Measurements from ENCODE around the gene EPN2. TPM values are rescaled to one million over a fixed set of nuclear protein-coding genes. Genes with fewer than 3 reads are reported as not detected.

Gene EPN2
- total RNA-seq, 1 experiment from 2014 or later, result 73.1 TPM

- Histone ChIP-seq H3K9me3 (ENCODE audit: control insufficient read depth in 1 of 2, insufficient read depth in 1 of 2, low read depth in 1 of 2, low read length in 2 of 2) (no peaks in the 10 kb centered on the region), H3K9me2 (ENCODE audit: insufficient read depth) (no peaks in the 10 kb centered on the region), H3K27ac (ENCODE audit: low read depth, low read length) (no peak overlapping the region), H3K9ac (ENCODE audit: low read length) (no peak overlapping the region), H3K27me3 (ENCODE audit: insufficient read depth, low read length) (no peaks in the 10 kb centered on the region), H3K4me1 (ENCODE audit: control insufficient read depth in 1 of 2, insufficient read depth in 2 of 2, low read length in 2 of 2) (peaks cover 4 to 18% of the 10 kb centered on the region in 2 experiments; a peak in 3 of 4 replicates), H3K79me2 (ENCODE audit: insufficient read depth, low read length) (no peaks in the 10 kb centered on the region), H4K20me1 (ENCODE audit: insufficient read depth) (no peaks in the 10 kb centered on the region), H3K36me3 (ENCODE audit: control insufficient read depth in 1 of 2, insufficient read depth in 2 of 2, low read length in 2 of 2) (peaks cover under 1 to 10% of the 10 kb centered on the region in 2 experiments; a peak in 2 of 4 replicates), H2AFZ (ENCODE audit: low read depth, low read length, poor library complexity, severe bottlenecking) (no peak overlapping the region), H3K4me3 (replicated peaks in 1 of 2; ENCODE audit: low read depth in 1 of 2, low read length in 2 of 2) (no peak overlapping the region), H3K4me2 (ENCODE audit: low read length) (0 out of 2 replicates have a peak overlapping the region, but pooled peaks have one; percentile 21)
- CTCF ChIA-PET, result interaction anchor here (1.8 to 1.9 kb wide), 2 partner anchors 8 to 92 kb away, joined by 6 to 11 read pairs; partner anchors contain the start of gene B9D1
- no peak for ATAC-seq
- TF ChIP-seq SIN3A (IDR thresholded peaks at IDR 0.05; ENCODE audit: low read depth) (no peak), EZH2phosphoT487 (IDR thresholded peaks at IDR 0.05; ENCODE audit: borderline replicate concordance) (no peak), EZH2 (IDR thresholded peaks at IDR 0.05) (no peak)
- intact Hi-C loops (cut with micrococcal nuclease), result no loop called here
- POLR2A ChIA-PET, result no interaction called here
- RAD21 ChIA-PET (ENCODE audit: low non-redundant PET in 1 of 2, low total read pairs in 2 of 2, uncharacterized antibody in 2 of 2, unreplicated experiment in 2 of 2), result interaction anchor here in 1 of 2 experiments (0.6 kb wide), 1 partner anchor 11 kb away, joined by 3 read pairs; no protein-coding TSS in a partner anchor
- DNase-seq (ENCODE audit: low read depth, low spot score), result no peak
- no TSS peak for BruUV-seq (replicated peaks)
Measured at GRCh38 chr17:19354748-19355147, 117.6 kb downstream of the EPN2 start.

- TF ChIP-seq SRF (IDR thresholded peaks at IDR 0.05; ENCODE audit: low read depth) (no peak), EZH2 (IDR thresholded peaks at IDR 0.05) (no peak), ATF3 (IDR thresholded peaks at IDR 0.05) (no peak), EGR1 (IDR thresholded peaks at IDR 0.05; ENCODE audit: low read depth) (no peak)
- no peak overlapping the region for H3K4me2 ChIP-seq (ENCODE audit: low read length)
- H3K4me3 ChIP-seq (replicated peaks in 1 of 2; ENCODE audit: low read depth in 1 of 2, low read length in 2 of 2), result no peak overlapping the region
- intact Hi-C loops (cut with micrococcal nuclease), result no loop called here
- no peaks in the 10 kb centered on the region for H3K9me2 ChIP-seq (ENCODE audit: insufficient read depth)
- ChIA-PET CTCF (no interaction called here), POLR2A (no interaction called here), RAD21 (ENCODE audit: low non-redundant PET in 1 of 2, low total read pairs in 2 of 2, uncharacterized antibody in 2 of 2, unreplicated experiment in 2 of 2) (no interaction called here)
- peaks cover 9 to 26% of the 10 kb centered on the region in 2 experiments; a peak in 3 of 4 replicates for H3K4me1 ChIP-seq (ENCODE audit: control insufficient read depth in 1 of 2, insufficient read depth in 2 of 2, low read length in 2 of 2)
- H3K9me3 ChIP-seq (ENCODE audit: control insufficient read depth in 1 of 2, insufficient read depth in 1 of 2, low read depth in 1 of 2, low read length in 2 of 2), result no peaks in the 10 kb centered on the region
- no peak for ATAC-seq
- BruUV-seq (replicated peaks), result no TSS peak
- DNase-seq (ENCODE audit: low read depth, low spot score), result no peak
- H3K36me3 ChIP-seq (ENCODE audit: control insufficient read depth in 1 of 2, insufficient read depth in 2 of 2, low read length in 2 of 2), result peaks cover 7 to 10% of the 10 kb centered on the region in 2 experiments; a peak in 2 of 4 replicates
- no peaks in the 10 kb centered on the region for H4K20me1 ChIP-seq (ENCODE audit: insufficient read depth)
- 0 out of 2 replicates have a peak, but pooled peaks cover 12% of the 10 kb centered on the region for H3K79me2 ChIP-seq (ENCODE audit: insufficient read depth, low read length)
- no peak overlapping the region for H3K9ac ChIP-seq (ENCODE audit: low read length)
- H3K27me3 ChIP-seq (ENCODE audit: insufficient read depth, low read length), result no peaks in the 10 kb centered on the region
- H2AFZ ChIP-seq (ENCODE audit: low read depth, low read length, poor library complexity, severe bottlenecking), result no peak overlapping the region
- no peak overlapping the region for H3K27ac ChIP-seq (ENCODE audit: low read depth, low read length)
Measured at GRCh38 chr17:19357351-19357750, 120.2 kb downstream of the EPN2 start.
